ENCODE measurements around the gene ZNF25.
"Not testable (repeated sequence)": the region's sequence is repeated elsewhere in the genome, so short reads cannot be mapped to it uniquely, and the experiment has no call there.

DNA sequence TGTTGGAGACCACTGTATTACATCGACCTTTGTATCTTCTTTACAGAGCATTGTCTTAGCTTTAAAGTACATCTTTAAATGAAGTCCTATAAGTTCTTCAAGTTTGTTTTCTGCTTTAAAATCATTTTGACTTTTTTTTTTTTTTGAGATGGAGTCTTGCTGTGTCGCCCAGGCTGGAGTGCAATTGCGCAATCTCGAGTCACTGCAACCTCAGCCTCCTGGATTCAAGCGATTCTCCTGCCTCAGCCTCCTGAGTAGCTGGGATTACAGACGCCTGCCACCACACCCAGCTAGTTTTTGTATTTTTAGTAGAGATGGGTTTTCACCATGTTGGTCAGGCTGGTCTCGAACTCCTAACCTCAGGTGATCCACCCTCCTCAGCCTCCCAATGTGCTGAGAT is 68.3 kb downstream of the ZNF25 start:
- not testable (repeated sequence) for TF ChIP-seq ZNF138 (CRISPR knock-in tag; conservative IDR thresholded peaks at IDR 0.05); ZBTB21 (CRISPR knock-in tag; IDR thresholded peaks at IDR 0.05; ENCODE audit: borderline replicate concordance); JUN (CRISPR knock-in tag; IDR thresholded peaks at IDR 0.05); USF1 (CRISPR knock-in tag; IDR thresholded peaks at IDR 0.05); NR3C1 (CRISPR knock-in tag; conservative IDR thresholded peaks at IDR 0.05; ENCODE audit: low read depth); ZNF423 (CRISPR knock-in tag; IDR thresholded peaks at IDR 0.05); ELF4 (CRISPR knock-in tag; IDR thresholded peaks at IDR 0.05; ENCODE audit: low read depth); ZNF232 (CRISPR knock-in tag; IDR thresholded peaks at IDR 0.05); TCF7 (CRISPR knock-in tag; IDR thresholded peaks at IDR 0.05; ENCODE audit: low read depth); OVOL2 (CRISPR knock-in tag; IDR thresholded peaks at IDR 0.05; ENCODE audit: borderline replicate concordance); ZNF317 (CRISPR knock-in tag; IDR thresholded peaks at IDR 0.05; ENCODE audit: borderline replicate concordance, low read depth); ZNF121 (CRISPR knock-in tag; IDR thresholded peaks at IDR 0.05)
- TF ChIP-seq, protein P1, sequence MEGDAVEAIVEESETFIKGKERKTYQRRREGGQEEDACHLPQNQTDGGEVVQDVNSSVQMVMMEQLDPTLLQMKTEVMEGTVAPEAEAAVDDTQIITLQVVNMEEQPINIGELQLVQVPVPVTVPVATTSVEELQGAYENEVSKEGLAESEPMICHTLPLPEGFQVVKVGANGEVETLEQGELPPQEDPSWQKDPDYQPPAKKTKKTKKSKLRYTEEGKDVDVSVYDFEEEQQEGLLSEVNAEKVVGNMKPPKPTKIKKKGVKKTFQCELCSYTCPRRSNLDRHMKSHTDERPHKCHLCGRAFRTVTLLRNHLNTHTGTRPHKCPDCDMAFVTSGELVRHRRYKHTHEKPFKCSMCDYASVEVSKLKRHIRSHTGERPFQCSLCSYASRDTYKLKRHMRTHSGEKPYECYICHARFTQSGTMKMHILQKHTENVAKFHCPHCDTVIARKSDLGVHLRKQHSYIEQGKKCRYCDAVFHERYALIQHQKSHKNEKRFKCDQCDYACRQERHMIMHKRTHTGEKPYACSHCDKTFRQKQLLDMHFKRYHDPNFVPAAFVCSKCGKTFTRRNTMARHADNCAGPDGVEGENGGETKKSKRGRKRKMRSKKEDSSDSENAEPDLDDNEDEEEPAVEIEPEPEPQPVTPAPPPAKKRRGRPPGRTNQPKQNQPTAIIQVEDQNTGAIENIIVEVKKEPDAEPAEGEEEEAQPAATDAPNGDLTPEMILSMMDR (IDR thresholded peaks at IDR 0.05) = not testable (repeated sequence)
- TF ChIP-seq, protein P2, sequence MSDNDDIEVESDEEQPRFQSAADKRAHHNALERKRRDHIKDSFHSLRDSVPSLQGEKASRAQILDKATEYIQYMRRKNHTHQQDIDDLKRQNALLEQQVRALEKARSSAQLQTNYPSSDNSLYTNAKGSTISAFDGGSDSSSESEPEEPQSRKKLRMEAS (CRISPR knock-in tag; IDR thresholded peaks at IDR 0.05) = not testable (repeated sequence)
